Measurements from ENCODE around the gene CIAO2A. TPM values are rescaled to one million over a fixed set of nuclear protein-coding genes. Genes with fewer than 3 reads are reported as not detected.

CIAO2A gene
- total and polyA plus RNA-seq, 12 donors: 49.2 to 209 (median 118) TPM

DNA sequence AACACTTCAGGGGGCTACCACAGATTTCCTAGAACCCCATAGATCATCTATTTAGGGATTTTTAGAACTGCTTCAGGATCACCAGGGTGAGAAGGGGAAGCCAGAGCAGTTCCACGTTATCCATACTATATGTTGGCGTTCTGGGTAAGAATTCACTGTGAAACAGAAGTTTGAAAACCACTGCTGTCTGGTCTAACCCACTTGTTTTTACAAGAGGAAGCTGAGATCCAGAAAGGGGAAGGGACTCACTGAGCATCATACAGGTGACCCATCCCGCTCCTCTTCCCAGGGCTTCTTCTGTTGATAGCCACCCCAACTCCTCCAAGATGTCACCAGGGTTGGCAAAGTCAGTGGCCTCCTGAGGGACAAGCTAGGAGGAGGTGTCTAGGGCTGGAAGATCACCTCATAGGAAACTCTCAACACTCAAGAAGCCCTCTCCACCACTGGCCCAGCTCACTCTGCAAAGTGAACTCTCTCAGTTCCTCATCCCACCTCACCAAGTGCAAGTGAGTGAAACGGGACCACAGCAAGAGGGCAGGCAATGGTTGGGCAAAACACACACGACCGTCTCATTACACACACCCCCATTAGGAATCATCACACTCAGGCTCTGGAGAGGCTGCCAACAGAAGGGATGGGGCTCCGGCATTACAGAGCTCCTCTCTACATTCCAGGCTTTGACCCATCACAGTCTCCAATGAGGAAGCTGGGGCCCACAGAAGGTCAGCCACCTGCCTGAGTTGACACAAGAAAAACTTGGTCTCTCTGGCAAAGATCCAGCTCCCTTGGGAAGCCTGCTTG, 49.1 kb downstream of the CIAO2A start:
- DNase-seq: no peak
- intact Hi-C loops (cut with DNase I): loop anchor here (5.0 to 10.0 kb wide), 4 partner anchors 102 to 290 kb away; no protein-coding TSS in a partner anchor
- no peaks in the 10 kb centered on the region for H3K9me3 ChIP-seq (replicated peaks in 1 of 3)
- peaks cover 0 to 3% of the 10 kb centered on the region in 2 donors for H3K4me1 ChIP-seq (replicated peaks in 1 of 2)
- H3K27me3 ChIP-seq: no peaks in the 10 kb centered on the region
- H3K4me3 ChIP-seq: no peak overlapping the region
- whole genome bisulfite sequencing, 4 donors: 72 to 84% (median 81%) methylated on average over 6 to 7 of the region's 7 CpGs
- H3K36me3 ChIP-seq (replicated peaks in 1 of 2): no peaks in the 10 kb centered on the region
- H3K27ac ChIP-seq: no peak overlapping the region
- TF ChIP-seq, protein P1, sequence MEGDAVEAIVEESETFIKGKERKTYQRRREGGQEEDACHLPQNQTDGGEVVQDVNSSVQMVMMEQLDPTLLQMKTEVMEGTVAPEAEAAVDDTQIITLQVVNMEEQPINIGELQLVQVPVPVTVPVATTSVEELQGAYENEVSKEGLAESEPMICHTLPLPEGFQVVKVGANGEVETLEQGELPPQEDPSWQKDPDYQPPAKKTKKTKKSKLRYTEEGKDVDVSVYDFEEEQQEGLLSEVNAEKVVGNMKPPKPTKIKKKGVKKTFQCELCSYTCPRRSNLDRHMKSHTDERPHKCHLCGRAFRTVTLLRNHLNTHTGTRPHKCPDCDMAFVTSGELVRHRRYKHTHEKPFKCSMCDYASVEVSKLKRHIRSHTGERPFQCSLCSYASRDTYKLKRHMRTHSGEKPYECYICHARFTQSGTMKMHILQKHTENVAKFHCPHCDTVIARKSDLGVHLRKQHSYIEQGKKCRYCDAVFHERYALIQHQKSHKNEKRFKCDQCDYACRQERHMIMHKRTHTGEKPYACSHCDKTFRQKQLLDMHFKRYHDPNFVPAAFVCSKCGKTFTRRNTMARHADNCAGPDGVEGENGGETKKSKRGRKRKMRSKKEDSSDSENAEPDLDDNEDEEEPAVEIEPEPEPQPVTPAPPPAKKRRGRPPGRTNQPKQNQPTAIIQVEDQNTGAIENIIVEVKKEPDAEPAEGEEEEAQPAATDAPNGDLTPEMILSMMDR (IDR thresholded peaks at IDR 0.05): no peak
- no peak for TF ChIP-seq POLR2A (IDR thresholded peaks at IDR 0.05)

DNA sequence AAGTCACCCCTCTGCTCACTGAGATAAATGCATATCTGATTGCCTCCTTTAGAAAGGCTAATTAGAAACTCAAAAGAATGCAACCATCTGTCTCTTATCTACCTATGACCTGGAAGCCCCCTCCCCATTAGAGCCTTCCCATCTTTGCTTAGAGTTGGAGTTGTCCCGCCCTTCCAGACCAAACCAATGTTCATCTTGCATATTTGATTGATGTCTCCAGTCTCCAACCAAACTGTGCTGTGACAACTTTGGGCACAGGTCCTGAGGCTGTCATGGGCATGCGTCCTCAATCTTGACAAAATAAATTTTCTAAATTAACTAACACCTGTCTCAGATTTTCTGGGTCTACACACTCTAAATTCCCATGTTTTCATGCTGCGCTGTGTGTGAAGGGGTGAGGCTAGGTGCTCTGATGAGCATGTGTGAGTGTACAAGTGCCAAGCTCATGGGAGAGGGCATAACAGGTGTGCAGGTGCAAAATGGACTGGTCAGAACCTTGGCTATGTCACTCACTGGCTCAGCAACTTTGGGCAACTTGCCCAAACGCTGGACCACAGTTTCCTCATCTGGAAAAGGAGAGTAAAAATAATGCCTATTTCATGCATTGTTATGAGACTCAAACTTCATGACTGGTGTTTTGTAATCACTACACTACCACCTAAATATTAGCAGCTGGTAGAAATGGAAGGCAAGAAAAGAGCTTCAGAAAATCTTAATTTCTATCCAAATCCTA, 54.6 kb downstream of the CIAO2A start:
- Histone ChIP-seq H3K27ac (no peak overlapping the region), H3K27me3 (no peaks in the 10 kb centered on the region), H3K36me3 (replicated peaks in 1 of 2) (no peaks in the 10 kb centered on the region), H3K4me3 (no peak overlapping the region), H3K4me1 (replicated peaks in 1 of 2) (no peaks in the 10 kb centered on the region), H3K9me3 (replicated peaks in 1 of 3) (no peaks in the 10 kb centered on the region)
- 85 to 95% (median 88%) methylated on average over 4 of the region's 4 CpGs for WGBS, 4 donors
- intact Hi-C loops (cut with DNase I): no loop called here
- TF ChIP-seq, protein P1 (IDR thresholded peaks at IDR 0.05): no peak
- TF ChIP-seq POLR2A (IDR thresholded peaks at IDR 0.05): no peak
- DNase-seq: no peak

DNA sequence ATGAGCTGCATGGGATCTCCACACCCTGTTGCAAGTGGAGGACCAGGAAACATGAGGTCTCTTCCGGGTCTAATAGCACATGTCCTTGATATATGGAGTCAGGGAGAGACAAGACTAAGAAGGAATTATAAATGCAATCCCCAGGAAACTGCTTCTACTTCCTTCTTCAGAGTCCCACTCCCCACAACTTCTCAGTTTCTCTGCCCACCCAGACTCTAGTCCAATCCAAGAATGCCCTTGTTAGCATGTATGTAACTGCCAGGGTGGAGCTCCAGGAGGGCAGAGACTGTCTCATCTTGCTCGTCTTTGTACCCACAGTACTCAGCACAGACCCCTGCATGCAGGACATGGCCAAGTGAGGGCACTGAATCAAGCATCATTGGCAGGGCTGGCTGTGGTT, 55.7 kb downstream of the CIAO2A start:
- DNase-seq: no peak
- Histone ChIP-seq H3K9me3 (replicated peaks in 1 of 3) (no peaks in the 10 kb centered on the region), H3K4me3 (no peak overlapping the region), H3K27ac (no peak overlapping the region), H3K4me1 (replicated peaks in 1 of 2) (no peaks in the 10 kb centered on the region), H3K27me3 (no peaks in the 10 kb centered on the region), H3K36me3 (replicated peaks in 1 of 2) (no peaks in the 10 kb centered on the region)
- TF ChIP-seq, protein P1 (IDR thresholded peaks at IDR 0.05): no peak
- no peak for TF ChIP-seq POLR2A (IDR thresholded peaks at IDR 0.05)
- intact Hi-C loops (cut with DNase I): no loop called here
- WGBS, 4 donors: 38 to 86% (median 48%) methylated on average over 2 of the region's 2 CpGs

DNA sequence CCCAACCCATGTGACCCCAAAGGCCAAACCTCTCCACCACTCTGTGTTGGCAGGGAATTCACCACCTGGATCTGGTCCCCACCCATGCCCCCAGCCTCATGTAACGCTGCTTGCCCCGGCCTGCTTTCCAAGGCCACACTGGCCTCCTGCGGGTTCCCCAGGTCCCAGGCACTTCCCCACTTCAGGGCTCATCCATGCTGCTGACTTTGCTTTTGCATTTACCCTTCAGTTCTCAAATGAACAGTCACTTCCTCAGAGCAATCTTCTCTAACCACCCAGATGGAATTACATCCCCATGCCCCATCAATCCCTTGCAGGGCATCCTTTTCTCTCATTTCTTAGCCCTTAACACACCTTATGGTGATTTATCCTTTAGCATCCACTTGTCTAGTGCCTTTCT, 56.5 kb downstream of the CIAO2A start:
- Histone ChIP-seq H3K27ac (no peak overlapping the region), H3K36me3 (replicated peaks in 1 of 2) (no peaks in the 10 kb centered on the region), H3K4me3 (no peak overlapping the region), H3K27me3 (no peaks in the 10 kb centered on the region), H3K9me3 (replicated peaks in 1 of 3) (no peaks in the 10 kb centered on the region), H3K4me1 (replicated peaks in 1 of 2) (no peaks in the 10 kb centered on the region)
- DNase-seq: no peak
- 80 to 100% (median 83%) methylated on average over 3 of the region's 3 CpGs for WGBS, 4 donors
- intact Hi-C loops (cut with DNase I): no loop called here
- no peak for TF ChIP-seq POLR2A (IDR thresholded peaks at IDR 0.05)
- TF ChIP-seq, protein P1 (IDR thresholded peaks at IDR 0.05): no peak
